ENCODE data around the gene SUGCT.

Gene SUGCT

DNA sequence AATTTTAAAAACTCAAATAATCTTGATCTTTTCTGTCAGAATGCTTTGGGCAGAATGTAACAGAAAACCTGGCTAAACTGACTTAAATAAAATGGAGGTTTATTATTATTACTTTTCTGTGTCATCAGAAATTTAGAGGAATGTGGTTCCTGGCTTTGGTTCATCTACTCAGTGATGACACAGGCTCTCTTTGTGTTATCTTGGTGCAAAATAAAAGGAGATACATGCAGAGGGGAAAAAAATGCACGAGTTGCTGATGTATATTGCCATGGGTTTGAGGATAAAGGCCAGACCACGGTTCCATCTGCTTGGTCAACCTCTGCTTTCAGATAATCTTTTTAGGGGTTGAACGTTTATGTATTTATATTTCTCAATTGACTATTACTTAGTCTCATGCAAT, 181.4 kb downstream of the SUGCT start:
- no peak for DNase-seq (ENCODE audit: low read depth in 2 of 2, low spot score in 1 of 2)

GRCh38 chr7:40324914-40325313, 190.1 kb downstream of the SUGCT start:
- no peak for DNase-seq (ENCODE audit: low read depth in 2 of 2, low spot score in 1 of 2)

GRCh38 chr7:40327113-40327512, 192.3 kb downstream of the SUGCT start:
- DNase-seq (ENCODE audit: low read depth in 2 of 2, low spot score in 1 of 2), result no peak

DNA sequence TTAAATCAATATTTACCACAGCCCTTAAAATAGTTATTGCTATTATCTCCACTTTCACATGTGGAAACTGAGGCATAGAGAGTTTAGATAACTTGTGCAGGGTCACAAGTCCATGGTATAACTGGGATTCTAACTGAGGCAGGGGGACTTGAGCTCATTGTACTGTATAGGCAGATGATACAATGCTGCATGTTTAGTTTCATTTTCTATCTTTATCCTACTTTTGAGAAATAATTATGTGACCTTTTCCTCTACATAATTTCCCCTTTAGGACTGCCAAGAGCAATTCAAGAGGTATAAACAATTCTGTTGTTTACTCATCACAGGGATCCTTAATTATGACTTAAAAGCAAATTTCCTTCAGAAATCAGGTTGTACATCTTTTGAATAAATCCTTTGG, 193.1 kb downstream of the SUGCT start:
- no peak for DNase-seq (ENCODE audit: low read depth in 2 of 2, low spot score in 1 of 2)

GRCh38 chr7:40329601-40330153, 194.9 kb downstream of the SUGCT start:
- DNase-seq (ENCODE audit: low read depth in 2 of 2, low spot score in 1 of 2), result no peak

DNA sequence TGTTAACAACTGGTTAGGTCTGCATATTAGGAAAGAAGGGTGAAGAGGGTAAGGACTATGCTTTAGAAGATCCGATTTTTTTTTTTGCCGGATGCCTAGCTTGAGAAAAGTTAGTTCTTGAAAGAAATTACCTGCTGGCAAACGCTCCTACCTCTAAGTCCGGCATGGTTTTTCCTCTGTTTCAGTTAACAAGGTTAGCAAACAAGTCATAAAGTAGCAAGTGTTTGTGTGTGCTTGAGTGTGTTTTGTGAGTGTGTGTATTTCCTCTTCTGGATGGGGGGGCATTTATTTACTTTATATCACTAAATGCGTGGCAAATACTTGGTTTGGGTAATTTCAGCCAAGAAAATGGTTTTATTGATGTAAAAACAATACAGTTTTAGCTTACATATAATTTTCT, 195.6 kb downstream of the SUGCT start:
- DNase-seq (ENCODE audit: low read depth in 2 of 2, low spot score in 1 of 2), result no peak

GRCh38 chr7:40331915-40332314, 197.1 kb downstream of the SUGCT start:
- no peak for DNase-seq (ENCODE audit: low read depth in 2 of 2, low spot score in 1 of 2)

DNA sequence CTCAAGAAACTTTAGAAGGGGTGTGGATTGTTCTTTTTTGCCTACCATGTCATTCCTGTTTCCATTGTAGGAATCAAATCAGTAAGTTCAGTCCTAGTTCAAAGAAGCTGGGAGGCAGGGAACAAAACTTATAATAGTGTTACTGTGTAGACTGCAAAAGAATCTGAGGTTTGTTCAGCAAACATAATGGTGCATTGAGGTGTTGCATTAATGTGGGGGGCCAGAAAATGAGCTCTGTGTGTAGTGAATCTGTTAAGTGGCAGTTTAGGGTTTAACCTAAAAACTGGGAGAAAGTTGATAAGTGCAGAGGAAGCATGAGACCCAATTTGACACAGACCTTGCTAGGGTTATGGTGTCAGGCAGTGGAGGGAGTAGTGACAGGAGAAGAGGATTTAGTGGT, 197.7 kb downstream of the SUGCT start:
- DNase-seq (ENCODE audit: low read depth in 2 of 2, low spot score in 1 of 2), result no peak

DNA sequence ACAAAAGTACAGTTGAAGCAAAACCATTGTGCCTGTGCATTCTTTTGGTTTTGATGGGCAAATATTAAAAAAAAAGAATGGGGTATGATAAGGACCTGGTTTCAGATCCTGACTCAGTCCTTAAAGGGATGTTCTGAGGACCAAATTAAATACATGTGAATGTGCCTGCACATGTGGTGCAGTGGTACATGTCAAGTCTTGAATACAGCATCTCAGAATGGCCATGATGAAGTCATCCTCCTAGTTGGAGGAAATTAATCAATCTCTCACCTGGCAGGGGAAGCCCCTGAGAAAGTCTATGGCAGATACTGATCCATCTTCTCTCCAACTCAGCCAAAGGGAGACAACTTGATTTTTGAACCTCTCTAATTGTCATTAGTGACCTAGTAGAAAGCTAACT, 207.0 kb downstream of the SUGCT start:
- DNase-seq (ENCODE audit: low read depth in 2 of 2, low spot score in 1 of 2), result no peak

DNA sequence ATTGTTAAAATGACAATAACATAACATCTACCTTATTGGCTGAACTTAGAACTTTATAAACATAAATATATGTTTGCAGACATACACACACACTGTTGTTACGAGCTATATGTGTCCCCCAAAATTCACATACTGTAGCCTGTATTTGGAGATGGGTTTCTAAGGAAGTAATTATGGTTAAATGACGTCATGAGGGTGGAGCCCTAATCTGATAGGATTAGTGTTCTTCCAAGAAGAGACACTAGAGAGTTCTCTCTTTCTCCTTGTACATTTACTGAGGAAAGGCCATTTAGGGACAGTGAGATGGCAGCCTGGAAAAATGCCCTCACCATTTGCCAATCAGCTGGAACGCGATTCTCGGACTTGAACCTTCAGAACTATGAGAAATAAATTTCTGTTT, 211.7 kb downstream of the SUGCT start:
- no peak for DNase-seq (ENCODE audit: low read depth in 2 of 2, low spot score in 1 of 2)

GRCh38 chr7:40348126-40348728, 213.4 kb downstream of the SUGCT start:
- no peak for DNase-seq (ENCODE audit: low read depth in 2 of 2, low spot score in 1 of 2)

DNA sequence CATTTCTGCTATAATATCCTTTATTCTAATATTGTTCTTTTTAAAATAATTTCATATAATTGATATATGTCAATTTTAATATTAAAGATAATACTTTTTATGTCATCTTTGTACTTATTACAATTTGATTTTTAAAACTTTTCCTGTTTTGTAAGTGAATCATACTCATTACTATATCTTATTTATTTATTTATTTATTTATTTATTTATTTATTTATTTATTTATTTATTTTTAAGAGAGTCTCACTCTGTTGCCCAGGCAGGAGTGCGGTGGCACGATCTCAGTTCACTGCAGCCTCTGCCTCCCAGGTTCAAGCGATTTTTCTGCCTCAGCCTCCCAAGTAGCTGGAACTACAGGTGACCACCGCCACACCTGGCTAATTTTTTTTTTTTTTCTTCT, 215.3 kb downstream of the SUGCT start:
- no peak for DNase-seq (ENCODE audit: low read depth in 2 of 2, low spot score in 1 of 2)

- DNase-seq (ENCODE audit: low read depth in 2 of 2, low spot score in 1 of 2), result no peak
Measured at GRCh38 chr7:40354711-40355110, 219.9 kb downstream of the SUGCT start.

- no peak for DNase-seq (ENCODE audit: low read depth in 2 of 2, low spot score in 1 of 2)
Measured at GRCh38 chr7:40356312-40356711, 221.5 kb downstream of the SUGCT start.

- no peak for DNase-seq (ENCODE audit: low read depth in 2 of 2, low spot score in 1 of 2)
Measured at GRCh38 chr7:40356871-40357709, 222.3 kb downstream of the SUGCT start.

GRCh38 chr7:40369641-40370277, 235.0 kb downstream of the SUGCT start:
- DNase-seq (ENCODE audit: low read depth in 2 of 2, low spot score in 1 of 2), result no peak

GRCh38 chr7:40371806-40372440, 237.1 kb downstream of the SUGCT start:
- no peak for DNase-seq (ENCODE audit: low read depth in 2 of 2, low spot score in 1 of 2)

DNA sequence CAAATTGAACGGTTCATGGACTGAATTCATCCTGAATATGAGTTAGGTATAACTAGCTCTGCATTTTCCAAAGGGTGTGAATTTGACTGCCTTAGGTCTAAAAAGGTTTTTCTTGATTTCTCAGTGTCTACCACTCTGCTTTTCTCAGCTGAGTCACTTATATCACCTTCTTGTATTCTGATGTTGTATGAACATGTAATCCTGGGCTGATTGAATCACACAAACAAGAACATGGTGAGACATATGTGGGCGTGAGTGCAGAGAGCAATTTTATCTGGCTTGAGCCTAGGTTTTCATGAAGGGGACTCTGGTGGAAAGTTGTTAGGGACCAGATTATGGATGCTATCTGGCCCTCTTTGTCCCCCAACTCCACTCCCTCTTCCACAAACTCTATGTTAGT, 239.8 kb downstream of the SUGCT start:
- no peak for DNase-seq (ENCODE audit: low read depth in 2 of 2, low spot score in 1 of 2)

GRCh38 chr7:40380111-40380510, 245.3 kb downstream of the SUGCT start:
- DNase-seq (ENCODE audit: low read depth in 2 of 2, low spot score in 1 of 2), result no peak

- DNase-seq (ENCODE audit: low read depth in 2 of 2, low spot score in 1 of 2), result no peak
Measured at GRCh38 chr7:40382145-40382544, 247.3 kb downstream of the SUGCT start.

GRCh38 chr7:40393660-40394059, 258.9 kb downstream of the SUGCT start:
- DNase-seq (ENCODE audit: low read depth in 2 of 2, low spot score in 1 of 2), result no peak

DNA sequence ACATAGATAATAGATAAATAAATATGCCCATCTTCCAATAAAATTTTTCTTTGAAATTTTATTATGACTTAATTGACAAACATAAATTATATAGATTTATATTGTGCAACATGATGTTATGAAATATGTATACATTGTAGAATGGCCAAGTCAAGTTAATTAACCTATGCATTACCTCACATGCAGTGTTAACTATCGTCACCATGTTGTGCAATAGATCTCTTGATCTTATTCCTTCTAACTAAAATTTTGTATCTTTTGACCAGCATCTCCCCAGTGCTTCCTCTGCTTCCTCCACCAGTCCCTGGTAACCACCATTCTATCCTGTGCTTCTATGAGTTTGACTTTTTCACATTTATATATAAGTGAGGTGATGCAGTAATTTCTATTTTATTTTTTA, 259.6 kb downstream of the SUGCT start:
- DNase-seq (ENCODE audit: low read depth in 2 of 2, low spot score in 1 of 2), result no peak

Data from stimulated activated CD8-positive, alpha-beta memory T cell treated with anti-CD3 and anti-CD28 coated beads, Interleukin-4, amount 100 ng/mL, for 1 hour (primary cell).